HG03066 (cell line): Measurements from ENCODE around the gene PLA2G4C.
"Not testable (repeated sequence)": the region's sequence is repeated elsewhere in the genome, so short reads cannot be mapped to it uniquely, and the experiment has no call there.

Experiments
- ATAC-seq: cut with Tn5 transposase; IDR thresholded peaks from one replicate; pipeline ENCODE4 v1.9.1; 2021; ENCODE audit warnings: low read depth; ENCODE audit not compliant: unreplicated experiment

The PLA2G4C gene

GRCh38 chr19:48113190-48113917 is 2.7 kb upstream of the PLA2G4C start:
- no peak for ATAC-seq

GRCh38 chr19:48111280-48111679 is 663 bp upstream of the PLA2G4C start:
- no peak for ATAC-seq

- ATAC-seq: no peak
Observed at GRCh38 chr19:48108997-48109782, 1.4 kb downstream of the PLA2G4C start.

- ATAC-seq: no peak
Observed at GRCh38 chr19:48103922-48104321, 6.7 kb downstream of the PLA2G4C start.

DNA sequence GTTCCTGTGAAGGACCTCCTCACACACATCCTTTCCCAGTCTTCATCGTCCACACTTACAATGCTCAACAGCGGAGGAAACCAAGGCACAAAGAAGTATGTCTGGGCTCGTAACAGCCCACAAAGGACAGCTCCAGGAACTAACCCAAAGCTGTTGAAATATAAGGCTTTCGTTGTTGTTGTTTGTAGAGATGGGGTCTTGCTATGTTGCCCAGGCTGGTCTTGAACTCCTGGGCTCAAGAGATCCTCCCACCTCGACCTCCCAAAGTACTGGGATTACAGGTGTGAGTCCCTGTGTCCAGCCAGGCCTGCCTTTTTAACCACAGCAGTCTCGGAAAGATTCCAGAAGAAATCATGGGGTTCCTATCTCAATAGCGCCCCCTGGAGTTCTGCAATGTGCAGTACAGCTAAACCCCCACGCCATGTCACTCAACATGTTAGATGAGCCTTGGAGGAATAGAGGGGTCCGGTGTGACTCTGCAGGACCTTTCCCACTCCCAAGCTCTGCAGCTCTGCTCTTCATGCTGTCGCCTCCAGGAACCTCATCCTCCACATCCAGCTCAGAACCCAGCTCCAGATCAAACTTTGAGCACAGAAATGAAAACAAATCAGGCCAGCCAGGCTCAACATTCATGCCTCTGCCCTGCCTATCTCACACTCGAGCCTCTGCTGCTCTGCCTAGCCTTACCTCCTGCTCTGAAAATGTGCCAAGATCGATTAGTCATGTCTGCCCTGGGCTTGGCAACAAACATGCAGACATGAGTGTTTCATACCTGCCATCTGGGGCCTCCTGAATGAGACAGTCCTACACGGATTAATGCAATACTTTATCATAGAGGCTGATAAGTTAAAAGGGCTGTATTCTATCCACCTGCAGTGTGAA is 7.5 kb downstream of the PLA2G4C start:
- no peak for ATAC-seq

GRCh38 chr19:48095612-48096175 is 14.9 kb downstream of the PLA2G4C start:
- no peak for ATAC-seq

DNA sequence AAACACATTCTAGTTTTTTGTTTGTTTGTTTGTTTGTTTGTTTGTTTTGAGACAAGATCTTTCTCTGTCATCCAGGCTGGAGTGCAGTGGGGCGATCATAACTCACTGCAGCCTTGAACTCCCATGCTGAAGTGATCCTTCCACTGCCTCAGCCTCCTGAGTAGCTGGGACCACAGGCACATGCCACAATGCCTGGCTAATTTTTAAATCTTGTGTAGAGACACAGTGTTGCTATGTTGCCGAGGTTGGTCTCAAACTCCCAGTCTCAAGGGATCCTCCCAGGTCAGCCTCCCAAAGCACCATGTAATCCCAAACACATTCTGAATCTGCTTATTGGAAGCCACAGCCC is 15.8 kb downstream of the PLA2G4C start:
- no peak for ATAC-seq

GRCh38 chr19:48094129-48094854 is 16.3 kb downstream of the PLA2G4C start:
- ATAC-seq: no peak

- ATAC-seq: not testable (repeated sequence)
Observed at GRCh38 chr19:48091111-48091718, 19.4 kb downstream of the PLA2G4C start.

DNA sequence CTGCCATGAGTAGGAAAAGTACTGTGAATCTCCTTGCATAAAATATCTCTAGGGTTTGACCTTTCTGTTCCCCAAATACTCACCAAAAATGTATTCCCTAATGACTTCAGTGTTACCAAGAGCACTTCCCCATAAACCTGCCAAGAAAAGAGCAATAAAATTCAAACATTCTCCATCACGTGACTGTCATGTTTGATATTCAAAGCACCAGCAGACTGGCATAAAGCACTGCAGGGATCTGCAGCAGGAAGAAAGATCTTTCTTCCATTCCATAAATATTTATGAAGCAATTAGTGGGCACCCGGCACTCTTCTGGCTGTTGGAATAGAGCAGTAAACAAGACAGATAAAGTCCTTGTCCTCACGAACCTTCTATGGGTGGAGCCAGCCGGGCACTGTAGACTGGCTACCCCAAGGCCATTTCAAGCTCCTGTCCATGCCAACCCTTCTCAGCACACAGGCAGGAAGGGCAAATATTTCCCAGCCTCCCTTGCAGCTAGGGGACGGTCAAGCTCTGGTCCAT is 20.3 kb downstream of the PLA2G4C start:
- ATAC-seq: no peak

GRCh38 chr19:48088991-48089390 is 21.6 kb downstream of the PLA2G4C start:
- not testable (repeated sequence) for ATAC-seq

DNA sequence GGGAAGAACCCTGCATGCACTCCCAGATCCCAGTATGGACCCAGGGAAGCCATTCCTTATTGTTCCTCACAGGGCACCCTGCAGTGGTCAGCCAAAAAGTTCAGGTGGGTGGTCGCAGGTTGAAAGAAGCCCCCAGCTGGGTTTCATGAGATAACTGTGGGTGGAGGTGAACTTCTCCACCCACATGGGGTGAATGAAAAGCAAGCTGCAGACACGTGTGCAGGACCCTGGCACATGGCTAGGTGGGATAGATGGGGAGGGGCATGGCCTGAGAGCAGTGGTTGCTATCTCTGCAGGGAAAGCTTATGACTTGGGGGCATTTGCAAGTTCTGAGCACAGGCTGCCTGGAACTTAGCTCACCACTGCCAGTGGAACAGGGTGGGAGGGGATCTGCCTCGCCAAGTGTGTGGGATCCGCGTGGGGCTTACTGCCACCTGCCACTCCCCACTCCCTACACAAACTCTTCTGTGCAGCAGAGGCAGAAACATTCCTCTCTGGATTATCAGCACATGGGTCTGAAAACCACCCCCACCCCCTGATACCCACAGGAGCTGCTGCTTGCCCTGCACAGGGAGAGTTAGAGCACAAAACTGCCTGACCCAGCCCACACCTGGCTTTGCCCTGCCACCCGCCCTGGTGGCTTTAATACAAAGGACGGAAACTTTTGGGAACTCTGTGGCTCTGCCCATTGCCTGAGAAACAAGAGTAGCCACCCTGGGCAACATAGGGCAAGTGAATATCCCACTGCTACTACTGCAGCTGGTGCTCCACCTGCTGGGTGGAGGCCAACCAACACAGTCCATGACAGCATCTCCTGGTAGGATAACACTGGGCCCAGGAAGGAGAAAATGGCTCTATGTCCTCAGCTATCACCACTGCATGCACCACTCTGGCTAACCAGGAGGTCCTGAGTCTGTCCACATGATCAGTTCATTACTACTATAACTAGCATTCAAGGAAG is 24.4 kb downstream of the PLA2G4C start:
- no peak for ATAC-seq

DNA sequence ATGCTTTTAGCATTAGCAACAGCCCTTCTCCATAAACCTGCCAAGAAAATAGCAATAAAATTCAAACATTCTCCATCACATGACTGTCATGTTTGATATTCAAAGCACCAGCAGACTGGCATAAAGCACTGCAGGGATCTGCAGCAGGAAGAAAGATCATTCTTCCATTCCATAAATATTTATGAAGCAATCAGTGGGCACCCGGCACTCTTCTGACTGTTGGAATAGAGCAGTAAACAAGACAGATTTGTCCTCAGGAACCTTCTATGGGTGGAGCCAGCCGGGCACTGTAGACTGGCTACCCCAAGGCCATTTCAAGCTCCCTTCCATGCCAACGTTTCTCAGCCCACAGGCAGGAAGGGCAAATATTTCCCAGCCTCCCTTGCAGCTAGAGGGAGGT is 25.5 kb downstream of the PLA2G4C start:
- no peak for ATAC-seq

GRCh38 chr19:48081106-48081505 is 29.5 kb downstream of the PLA2G4C start:
- no peak for ATAC-seq

DNA sequence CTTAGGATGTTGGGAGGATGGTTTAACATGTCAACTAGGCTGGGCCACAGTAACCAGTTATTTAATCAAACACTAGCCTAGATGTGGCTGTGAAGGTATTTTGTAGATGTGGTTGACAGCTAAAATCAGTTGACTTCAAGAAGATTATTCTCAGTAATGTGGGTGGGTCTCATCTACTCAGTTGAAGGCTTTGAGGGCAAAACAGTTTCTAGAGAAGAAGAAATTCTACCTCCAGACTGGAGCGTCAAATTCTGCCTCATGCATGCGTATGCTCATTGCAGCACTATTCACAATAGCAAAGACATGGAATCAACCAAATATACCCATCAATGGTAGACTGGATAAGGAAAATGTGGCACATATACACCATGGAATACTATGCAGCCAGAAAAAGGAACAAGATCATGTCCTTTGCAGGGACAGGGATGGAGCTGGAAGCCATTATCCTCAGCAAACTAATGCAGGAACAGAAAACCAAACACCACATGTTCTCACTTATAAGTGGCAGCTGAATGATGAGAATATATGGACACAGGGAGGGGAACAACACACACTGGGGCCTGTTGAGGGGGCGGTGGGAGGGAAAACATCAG is 40.3 kb downstream of the PLA2G4C start:
- not testable (repeated sequence) for ATAC-seq

- ATAC-seq: no peak
Observed at GRCh38 chr19:48069435-48069834, 41.2 kb downstream of the PLA2G4C start.

DNA sequence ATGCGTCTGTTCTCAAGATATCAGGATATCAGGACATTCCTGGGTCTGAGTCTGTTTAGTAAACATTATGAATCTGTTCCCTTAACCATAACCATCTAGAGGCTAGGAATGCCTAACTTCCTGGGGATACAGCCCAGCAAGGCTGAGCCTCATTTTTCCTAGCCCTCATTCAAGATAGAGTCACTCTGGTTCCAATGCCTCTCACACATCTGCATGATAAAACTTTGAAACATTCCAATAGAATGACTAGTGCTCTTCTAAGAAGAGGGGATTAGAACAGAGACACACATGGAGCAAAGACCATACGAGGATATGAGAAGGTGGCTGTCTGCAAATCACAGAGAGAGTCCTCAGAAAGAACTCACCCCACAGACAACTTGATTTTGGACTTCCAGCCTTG is 46.1 kb downstream of the PLA2G4C start:
- no peak for ATAC-seq
